AG09319 (cell line): ENCODE measurements around the gene NPHP4.

Experiments used
- DNase-seq: peaks from one replicate; pipeline ENCODE4 v3.0.0-alpha.2; 2010; ENCODE audit warnings: low read depth; ENCODE audit errors: extremely low read depth
- TF ChIP-seq, protein P1 (sequence below): IDR thresholded peaks from 2 replicates; pipeline ENCODE4 v1.5.1; 2011; ENCODE audit warnings: low read depth, mild to moderate bottlenecking, inconsistent platforms, low read length, moderate library complexity

The NPHP4 gene

GRCh38 chr1:5865774-5866173 is 126.5 kb downstream of the NPHP4 start:
- TF ChIP-seq, protein P1, sequence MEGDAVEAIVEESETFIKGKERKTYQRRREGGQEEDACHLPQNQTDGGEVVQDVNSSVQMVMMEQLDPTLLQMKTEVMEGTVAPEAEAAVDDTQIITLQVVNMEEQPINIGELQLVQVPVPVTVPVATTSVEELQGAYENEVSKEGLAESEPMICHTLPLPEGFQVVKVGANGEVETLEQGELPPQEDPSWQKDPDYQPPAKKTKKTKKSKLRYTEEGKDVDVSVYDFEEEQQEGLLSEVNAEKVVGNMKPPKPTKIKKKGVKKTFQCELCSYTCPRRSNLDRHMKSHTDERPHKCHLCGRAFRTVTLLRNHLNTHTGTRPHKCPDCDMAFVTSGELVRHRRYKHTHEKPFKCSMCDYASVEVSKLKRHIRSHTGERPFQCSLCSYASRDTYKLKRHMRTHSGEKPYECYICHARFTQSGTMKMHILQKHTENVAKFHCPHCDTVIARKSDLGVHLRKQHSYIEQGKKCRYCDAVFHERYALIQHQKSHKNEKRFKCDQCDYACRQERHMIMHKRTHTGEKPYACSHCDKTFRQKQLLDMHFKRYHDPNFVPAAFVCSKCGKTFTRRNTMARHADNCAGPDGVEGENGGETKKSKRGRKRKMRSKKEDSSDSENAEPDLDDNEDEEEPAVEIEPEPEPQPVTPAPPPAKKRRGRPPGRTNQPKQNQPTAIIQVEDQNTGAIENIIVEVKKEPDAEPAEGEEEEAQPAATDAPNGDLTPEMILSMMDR, result no peak
- DNase-seq, result no peak

- TF ChIP-seq, protein P1, result no peak
- no peak for DNase-seq
Measured at GRCh38 chr1:5865056-5865455, 127.2 kb downstream of the NPHP4 start.

- no peak for DNase-seq
- TF ChIP-seq, protein P1, result no peak
Measured at GRCh38 chr1:5864256-5864655, 128.0 kb downstream of the NPHP4 start.

DNA sequence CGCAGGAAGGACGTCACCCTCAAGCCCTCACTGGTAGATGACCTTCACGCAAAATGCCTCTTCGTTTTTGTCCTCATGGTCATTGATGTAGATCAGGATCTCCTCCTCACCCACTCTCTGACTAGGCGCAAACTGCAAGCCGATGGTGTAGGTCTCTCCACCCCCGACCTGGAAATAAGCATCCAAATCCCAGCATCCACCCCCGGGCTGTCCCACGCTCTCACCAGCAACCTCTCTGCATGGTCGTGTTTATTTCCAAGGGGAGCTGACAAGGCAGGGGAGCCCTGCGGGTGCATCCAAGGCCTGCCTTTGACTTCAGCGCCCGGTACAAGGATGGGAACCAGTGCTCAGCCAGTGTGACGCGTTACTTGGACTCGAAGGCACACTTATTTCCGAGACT is 129.0 kb downstream of the NPHP4 start:
- TF ChIP-seq, protein P1, result no peak
- DNase-seq, result no peak

DNA sequence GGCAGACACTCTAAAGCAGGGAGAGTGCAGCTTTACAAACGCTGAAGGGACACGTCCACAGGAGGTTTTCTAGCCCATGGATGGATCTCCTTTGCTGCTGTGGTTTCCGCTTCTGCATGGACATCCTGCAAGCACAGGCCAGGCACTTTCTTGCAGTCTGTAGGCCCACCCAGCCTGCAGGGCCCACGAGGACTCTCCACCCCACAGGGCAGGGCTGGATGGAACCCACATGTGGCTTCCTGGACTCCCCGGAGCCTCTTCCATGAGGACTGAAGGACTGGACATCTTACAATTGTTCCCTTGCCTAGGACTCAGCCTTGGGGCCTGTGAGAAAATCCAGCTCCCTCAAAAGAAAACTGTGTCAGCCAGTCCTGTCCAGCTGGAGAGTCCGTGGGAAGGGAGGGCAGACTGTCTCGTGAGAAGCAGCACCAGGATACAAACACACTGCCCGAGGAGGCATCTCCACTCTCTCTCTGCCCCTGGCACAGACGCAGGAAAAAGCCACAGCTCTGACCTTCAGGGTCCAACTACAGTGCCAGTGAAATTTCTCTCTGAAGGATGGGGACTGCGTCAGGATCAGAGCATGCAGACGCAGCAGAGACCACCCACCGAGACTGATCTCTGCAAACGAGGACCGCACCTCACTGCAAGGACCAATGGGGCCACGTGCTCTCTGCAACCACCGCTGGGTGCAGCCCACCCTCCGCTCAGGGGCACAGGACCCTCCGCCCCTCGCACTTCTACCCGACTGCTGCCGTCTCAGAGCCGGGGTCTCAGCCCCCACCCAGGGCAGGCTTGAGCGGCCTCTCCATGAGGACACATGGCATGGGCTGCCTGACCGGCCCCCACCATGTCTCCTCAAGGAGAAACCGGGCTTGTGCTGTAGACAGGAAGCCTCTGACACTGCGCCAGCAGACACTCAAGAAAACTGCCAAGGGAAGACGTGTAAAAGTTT is 130.1 kb downstream of the NPHP4 start:
- TF ChIP-seq, protein P1, result no peak
- DNase-seq, result no peak

DNA sequence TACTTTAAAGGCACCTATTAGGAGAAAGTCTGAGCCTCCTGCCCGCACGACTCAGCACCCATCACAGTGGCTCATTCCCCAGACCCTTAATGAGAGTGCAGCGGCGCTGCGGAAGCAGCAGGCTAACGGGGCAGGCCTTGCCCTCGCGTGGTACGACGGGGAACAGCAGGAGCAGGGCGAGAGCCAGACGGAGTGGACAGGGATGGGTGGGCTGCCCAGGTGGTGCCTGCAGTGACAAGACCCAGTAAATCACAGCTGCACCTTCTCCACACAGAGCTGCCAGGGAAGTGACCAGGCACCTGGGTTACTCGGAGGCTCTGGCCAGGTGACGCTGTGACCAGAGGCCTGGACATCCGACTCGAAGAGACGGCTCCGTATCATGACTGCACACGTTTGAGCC is 131.9 kb downstream of the NPHP4 start:
- DNase-seq, result no peak
- TF ChIP-seq, protein P1, result no peak

GRCh38 chr1:5859766-5860165 is 132.5 kb downstream of the NPHP4 start:
- TF ChIP-seq, protein P1, result no peak
- no peak for DNase-seq
